ENCODE measurements around the gene DLX6. TPM values are rescaled to one million over a fixed set of nuclear protein-coding genes. Genes with fewer than 3 reads are reported as not detected.
A peak's percentile ranks its signal among the peaks of the same experiment; 100 is the strongest.

Gene DLX6
- total and polyA plus RNA-seq, 4 donors: not detected

- Histone ChIP-seq H3K36me3 (ENCODE audit: control insufficient read depth in 4 of 4, insufficient read depth in 4 of 4, low read length in 4 of 4) (peaks cover 0 to 12% (median 1%) of the 10 kb centered on the region in 4 donors), H3K27me3 (ENCODE audit: control insufficient read depth in 3 of 3, insufficient read depth in 3 of 3, low read length in 2 of 3) (peaks cover 16 to 97% (median 91%) of the 10 kb centered on the region in 3 donors), H3K4me3 (no peak overlapping the region), H3K4me1 (ENCODE audit: control insufficient read depth in 5 of 5, insufficient read depth in 5 of 5, low read length in 5 of 5) (peaks cover 0 to 20% (median 0%) of the 10 kb centered on the region in 5 donors), H3K9me3 (ENCODE audit: control insufficient read depth in 4 of 4, insufficient read depth in 3 of 4, low read length in 3 of 4) (peaks cover 0 to 14% (median 0%) of the 10 kb centered on the region in 4 donors), H3K9ac (ENCODE audit: insufficient read depth in 1 of 2, low read length in 2 of 2) (no peak overlapping the region), H3K27ac (ENCODE audit: low read depth in 1 of 2, low read length in 1 of 2) (no peak overlapping the region)
- ATAC-seq (ENCODE audit: insufficient read depth, low FRiP score) (no peak), DNase-seq (peak in 1 of 3 donors; percentile 0)
- TF ChIP-seq CTCF (IDR thresholded peaks at IDR 0.05; ENCODE audit: control extremely low read depth, extremely low read depth): no peak
- whole genome bisulfite sequencing, 2 donors: 14 to 24% methylated on average over 3 of the region's 3 CpGs
These were observed 9.9 kb downstream of the DLX6 start for GRCh38 chr7:97015279-97015678.

- DNase-seq (peak in 1 of 3 donors; percentile 23), ATAC-seq (ENCODE audit: insufficient read depth, low FRiP score) (no peak)
- Histone ChIP-seq H3K9ac (ENCODE audit: insufficient read depth in 1 of 2, low read length in 2 of 2) (no peak overlapping the region), H3K27me3 (ENCODE audit: control insufficient read depth in 3 of 3, insufficient read depth in 3 of 3, low read length in 2 of 3) (peaks cover 16 to 97% (median 91%) of the 10 kb centered on the region in 3 donors), H3K9me3 (ENCODE audit: control insufficient read depth in 4 of 4, insufficient read depth in 3 of 4, low read length in 3 of 4) (peaks cover 0 to 17% (median 0%) of the 10 kb centered on the region in 4 donors), H3K36me3 (ENCODE audit: control insufficient read depth in 4 of 4, insufficient read depth in 4 of 4, low read length in 4 of 4) (peaks cover 0 to 13% (median 1%) of the 10 kb centered on the region in 4 donors), H3K4me1 (ENCODE audit: control insufficient read depth in 5 of 5, insufficient read depth in 5 of 5, low read length in 5 of 5) (peaks cover 0 to 20% (median 5%) of the 10 kb centered on the region in 5 donors), H3K4me3 (no peak overlapping the region), H3K27ac (ENCODE audit: low read depth in 1 of 2, low read length in 1 of 2) (no peak overlapping the region)
- WGBS, 2 donors: 6 to 8% methylated on average over 12 of the region's 12 CpGs
- TF ChIP-seq CTCF (IDR thresholded peaks at IDR 0.05; ENCODE audit: control extremely low read depth, extremely low read depth): no peak
These were observed 10.5 kb downstream of the DLX6 start for GRCh38 chr7:97015756-97016380.

GRCh38 chr7:97016381-97017191 is 11.2 kb downstream of the DLX6 start:
- no peak for ATAC-seq (ENCODE audit: insufficient read depth, low FRiP score)
- Histone ChIP-seq H3K4me3 (no peak overlapping the region), H3K36me3 (ENCODE audit: control insufficient read depth in 4 of 4, insufficient read depth in 4 of 4, low read length in 4 of 4) (peaks cover 0 to 16% (median 1%) of the 10 kb centered on the region in 4 donors), H3K9me3 (ENCODE audit: control insufficient read depth in 4 of 4, insufficient read depth in 3 of 4, low read length in 3 of 4) (peaks cover 0 to 18% (median 0%) of the 10 kb centered on the region in 4 donors), H3K9ac (ENCODE audit: insufficient read depth in 1 of 2, low read length in 2 of 2) (no peak overlapping the region), H3K27me3 (ENCODE audit: control insufficient read depth in 3 of 3, insufficient read depth in 3 of 3, low read length in 2 of 3) (peaks cover 16 to 96% (median 87%) of the 10 kb centered on the region in 3 donors), H3K27ac (ENCODE audit: low read depth in 1 of 2, low read length in 1 of 2) (no peak overlapping the region), H3K4me1 (ENCODE audit: control insufficient read depth in 5 of 5, insufficient read depth in 5 of 5, low read length in 5 of 5) (peaks cover 0 to 20% (median 7%) of the 10 kb centered on the region in 5 donors)
- WGBS, 2 donors: 5 to 6% methylated on average over 52 to 55 of the region's 55 CpGs
- peak in 2 of 3 donors; percentile 45 to 49 for DNase-seq
- TF ChIP-seq CTCF (IDR thresholded peaks at IDR 0.05; ENCODE audit: control extremely low read depth, extremely low read depth): no peak

Measured in lung (tissue), 12 donors.